GM19395 (cell line): ENCODE data around the gene NRXN3.
A peak's percentile ranks its signal among the peaks of the same experiment; 100 is the strongest.

Experiments used
- ATAC-seq: cut with Tn5 transposase; IDR thresholded peaks from one replicate; pipeline ENCODE4 v1.9.1; 2021; ENCODE audit warnings: mild to moderate bottlenecking, moderate library complexity; ENCODE audit not compliant: unreplicated experiment

The NRXN3 gene

DNA sequence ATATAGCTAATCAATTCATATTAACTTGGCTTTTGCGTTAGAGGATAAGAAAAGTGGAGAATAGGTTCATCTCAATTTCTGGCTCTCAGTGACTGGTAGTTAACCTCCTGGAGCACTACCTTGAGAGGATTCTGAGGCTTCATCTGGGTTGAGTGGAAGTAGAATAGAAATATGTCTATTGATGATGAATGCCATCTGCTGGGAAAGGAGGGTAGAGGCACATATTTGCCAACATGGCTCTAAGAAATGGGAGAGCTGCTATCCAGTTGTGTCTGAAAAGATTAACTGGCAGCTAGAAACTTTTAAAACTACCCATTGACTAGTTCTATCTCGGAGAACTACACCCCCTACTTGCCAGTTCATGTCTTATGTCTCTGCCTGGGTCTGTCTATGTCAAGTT is 530.1 kb downstream of the NRXN3 start:
- no peak for ATAC-seq

DNA sequence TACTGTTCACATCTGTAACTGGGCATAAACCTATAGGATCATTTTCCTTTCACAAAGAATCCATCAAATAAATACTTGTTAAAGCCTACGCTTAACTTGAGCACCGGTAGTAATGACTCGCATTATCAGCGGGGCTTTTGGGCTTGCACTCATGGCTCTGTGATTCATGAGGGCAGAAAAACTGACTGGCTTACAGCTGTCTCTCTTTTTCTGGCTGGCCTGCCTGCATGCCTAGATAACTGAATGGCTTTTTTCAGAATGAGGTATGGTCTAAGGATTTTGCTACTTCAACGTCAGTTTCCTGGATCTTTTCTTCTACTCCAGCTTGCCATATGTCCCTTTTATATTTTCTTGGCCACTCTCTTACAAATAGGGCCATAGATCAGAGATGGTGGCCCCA is 531.1 kb downstream of the NRXN3 start:
- ATAC-seq: no peak

DNA sequence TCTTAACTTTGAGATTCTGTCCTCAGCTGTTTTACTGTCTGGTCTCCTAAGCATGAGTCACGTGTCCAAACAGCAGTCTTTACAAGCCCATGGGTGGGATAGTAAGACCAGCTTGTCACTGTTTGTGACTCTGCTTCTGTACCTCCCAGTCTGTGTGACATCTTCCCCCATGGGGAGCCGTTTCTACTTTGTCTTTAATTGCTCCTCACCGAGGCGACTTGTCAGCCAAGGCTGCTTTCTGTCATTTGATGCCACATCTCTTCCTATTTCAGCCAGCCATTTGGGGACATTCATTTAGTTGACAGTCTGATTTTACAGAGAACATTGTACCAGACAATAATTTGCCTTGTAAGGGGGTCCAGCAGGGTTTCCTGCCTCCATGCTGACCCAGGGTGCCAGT is 534.8 kb downstream of the NRXN3 start:
- ATAC-seq: no peak

DNA sequence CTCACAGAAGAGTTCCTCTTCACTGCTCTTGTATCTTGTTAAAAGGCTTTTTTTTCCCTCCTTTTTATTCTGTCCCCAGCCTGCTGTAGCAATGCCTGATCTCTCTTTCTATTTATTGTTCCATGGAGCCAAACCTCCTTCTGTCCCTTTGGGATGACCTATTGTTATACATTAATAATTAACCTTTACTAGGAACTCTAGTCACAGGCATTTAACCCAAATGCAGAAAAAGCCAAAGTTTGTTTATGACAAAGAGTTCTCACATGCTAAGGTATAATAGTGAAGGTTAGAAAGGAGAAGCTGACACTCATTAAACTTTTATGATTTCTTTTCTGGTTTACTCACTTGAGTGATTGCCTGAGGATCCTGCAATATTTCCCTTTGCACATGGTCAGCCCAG is 535.8 kb downstream of the NRXN3 start:
- no peak for ATAC-seq

DNA sequence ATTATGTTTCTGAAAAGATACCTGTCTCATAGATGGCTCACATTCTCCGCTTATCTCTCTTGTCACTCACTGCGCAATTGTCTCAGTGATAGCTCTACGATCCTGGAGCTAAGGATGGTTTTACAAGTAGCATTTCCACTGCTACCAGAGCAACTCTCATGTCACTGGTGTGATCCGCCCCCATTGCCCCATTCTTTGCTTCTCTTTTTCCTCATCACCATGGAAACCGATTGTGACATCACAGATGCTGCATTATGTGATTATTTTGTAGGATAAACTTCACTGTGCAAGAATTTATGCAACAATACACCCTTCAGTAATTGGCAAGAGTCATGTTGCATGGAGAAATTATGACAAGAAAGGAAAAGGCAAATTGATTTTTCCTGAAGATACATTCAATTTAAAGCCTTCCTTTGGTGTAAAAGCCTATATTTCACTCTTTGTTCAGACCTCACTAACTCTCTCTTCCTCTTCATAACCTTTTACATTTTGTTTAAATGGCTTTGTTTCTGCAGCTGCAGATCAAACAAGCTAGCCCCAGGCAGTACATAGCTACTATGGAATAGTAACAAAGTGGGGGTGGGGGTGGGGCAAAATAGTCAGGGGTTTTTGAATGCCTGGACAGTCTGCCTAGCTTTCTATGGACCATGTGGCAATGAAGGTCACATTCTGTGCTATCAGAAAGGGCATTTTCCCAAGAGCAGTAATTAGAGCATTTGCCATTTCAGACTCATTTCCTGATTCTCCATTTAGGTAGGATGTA is 539.8 kb downstream of the NRXN3 start:
- no peak for ATAC-seq

DNA sequence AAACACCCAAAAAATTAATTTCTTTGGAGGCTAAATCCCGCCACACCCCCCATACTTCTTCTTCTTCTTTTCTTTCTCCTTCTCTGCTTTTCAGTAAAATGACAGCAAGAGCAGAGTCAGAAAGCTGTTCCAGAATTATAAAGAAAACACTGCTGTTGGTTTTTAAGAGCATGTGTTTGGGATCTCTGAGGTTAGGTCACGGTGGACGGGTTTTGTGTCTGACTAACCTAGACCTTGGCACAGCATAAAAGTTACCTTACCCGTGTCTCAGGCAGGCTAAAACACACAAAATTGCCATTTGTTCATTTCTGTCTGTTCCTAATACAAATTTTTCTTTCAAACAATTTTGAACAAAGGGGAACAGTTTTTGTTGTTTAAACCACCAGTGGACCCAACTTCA is 540.8 kb downstream of the NRXN3 start:
- ATAC-seq: no peak

DNA sequence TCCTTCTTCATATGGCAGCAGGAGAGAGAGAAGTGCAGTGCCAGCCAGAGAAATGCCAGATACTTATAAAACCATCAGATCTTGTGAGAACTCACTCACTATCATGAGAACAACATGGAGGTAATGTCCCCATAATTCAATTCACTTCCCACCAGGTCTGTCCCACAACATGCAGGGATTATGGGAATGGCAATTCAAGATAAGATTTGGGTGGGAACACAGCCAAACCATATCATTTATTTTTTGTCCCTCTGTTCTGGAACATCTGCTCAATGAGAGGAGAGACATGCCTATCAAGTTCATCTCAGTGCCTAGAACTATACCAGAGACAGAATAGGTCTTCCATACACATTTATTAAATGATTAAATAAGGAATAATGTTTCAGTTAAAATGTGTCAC is 543.5 kb downstream of the NRXN3 start:
- no peak for ATAC-seq

DNA sequence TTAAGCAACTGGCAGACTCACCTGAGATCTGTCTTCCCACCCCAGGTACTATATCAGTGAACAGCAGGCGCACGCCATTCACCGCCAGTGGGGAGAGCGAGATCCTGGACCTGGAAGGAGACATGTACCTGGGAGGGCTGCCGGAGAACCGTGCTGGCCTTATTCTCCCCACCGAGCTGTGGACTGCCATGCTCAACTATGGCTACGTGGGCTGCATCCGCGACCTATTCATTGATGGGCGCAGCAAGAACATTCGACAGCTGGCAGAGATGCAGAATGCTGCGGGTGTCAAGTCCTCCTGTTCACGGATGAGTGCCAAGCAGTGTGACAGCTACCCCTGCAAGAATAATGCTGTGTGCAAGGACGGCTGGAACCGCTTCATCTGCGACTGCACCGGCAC is 544.5 kb downstream of the NRXN3 start:
- ATAC-seq: no peak

DNA sequence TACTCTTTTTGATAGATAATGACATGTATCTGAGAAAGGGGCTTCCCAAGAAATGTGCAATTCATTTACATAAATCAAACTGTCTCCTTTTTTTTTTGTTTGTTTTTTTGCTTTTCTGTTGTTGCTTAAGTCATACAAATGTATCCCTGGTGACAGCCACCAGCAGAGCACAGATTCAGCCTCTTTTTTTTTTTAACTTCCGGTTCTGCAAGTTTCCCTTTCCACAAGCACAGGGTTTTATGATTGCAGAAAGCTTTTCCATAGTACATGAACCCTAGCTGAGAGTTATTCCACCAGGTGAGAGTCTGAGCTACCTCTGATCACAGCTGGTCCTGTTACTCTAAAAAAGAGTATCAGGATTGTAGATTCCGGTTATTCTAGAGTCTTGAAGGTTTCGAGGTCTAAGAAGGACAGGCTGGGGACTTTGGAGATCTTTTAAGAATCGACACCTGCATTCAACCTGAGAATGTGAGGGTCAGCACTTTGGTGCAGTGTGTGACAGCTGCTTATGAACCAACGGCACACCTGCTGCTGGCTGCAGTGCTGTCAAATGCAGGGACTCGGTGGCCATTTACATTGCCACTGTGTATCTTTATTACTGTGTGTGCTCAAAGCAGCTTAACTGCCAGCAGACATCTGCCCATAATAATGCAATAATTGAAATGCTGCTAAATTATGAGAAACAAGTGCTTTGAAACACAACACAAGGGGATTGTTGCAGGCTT is 551.7 kb downstream of the NRXN3 start:
- ATAC-seq: no peak

DNA sequence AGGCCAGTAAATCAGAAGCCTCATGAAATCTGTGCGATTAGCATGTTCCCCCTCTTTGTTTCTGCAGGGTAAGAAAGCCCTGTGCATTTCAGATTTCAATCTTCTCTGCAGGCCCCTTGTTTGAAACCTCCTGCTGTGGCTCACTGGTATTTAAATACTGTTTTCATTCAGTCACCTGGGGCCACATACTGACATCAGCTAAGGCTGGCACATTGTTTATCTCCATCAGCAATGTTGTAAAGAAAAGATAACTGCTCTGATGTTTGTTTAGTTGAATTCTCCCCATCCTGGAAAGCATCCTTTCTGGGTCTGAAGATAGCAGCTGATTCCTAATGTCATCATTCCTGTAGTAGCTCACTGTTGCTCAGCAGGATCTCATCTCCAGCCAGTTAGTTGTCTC is 554.9 kb downstream of the NRXN3 start:
- ATAC-seq: no peak

DNA sequence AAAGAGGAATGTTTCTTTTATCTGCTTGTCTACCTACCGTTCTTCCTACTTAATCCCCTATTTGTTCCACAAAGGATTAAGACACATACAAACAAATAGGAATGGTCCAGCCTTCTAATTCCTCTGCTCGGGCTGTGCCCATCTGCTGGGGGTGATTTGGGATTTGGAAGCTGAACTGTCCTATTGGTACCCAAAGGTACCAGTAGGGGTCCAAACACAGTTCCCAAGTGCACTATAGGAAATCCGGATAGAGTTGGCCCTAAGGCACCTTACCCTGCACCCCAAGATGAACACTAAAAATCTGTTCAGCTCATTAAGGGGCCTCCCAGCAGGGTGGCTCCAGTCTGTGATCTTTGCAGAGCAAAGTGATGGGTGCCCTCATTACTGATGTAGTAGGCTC is 566.9 kb downstream of the NRXN3 start:
- ATAC-seq: no peak

DNA sequence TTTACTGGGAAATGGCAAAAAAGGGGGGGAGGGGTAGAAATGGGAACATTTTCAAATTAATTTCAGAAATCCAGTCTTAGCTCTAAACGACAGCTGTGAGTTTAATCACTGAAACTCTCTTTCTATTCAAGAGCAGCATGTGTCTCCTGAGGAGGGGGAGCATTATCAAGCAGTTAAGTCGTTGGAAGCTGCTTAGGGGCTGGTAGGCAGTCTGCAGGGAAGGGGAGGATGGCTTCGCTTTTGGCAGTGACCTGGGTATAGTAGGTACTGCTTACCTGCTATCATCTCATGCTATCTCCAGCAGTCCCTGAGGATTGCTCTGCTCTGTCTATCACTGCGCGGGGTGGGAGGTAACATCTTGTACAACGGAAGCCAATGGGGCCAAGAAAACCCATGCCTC is 567.4 kb downstream of the NRXN3 start:
- no peak for ATAC-seq

DNA sequence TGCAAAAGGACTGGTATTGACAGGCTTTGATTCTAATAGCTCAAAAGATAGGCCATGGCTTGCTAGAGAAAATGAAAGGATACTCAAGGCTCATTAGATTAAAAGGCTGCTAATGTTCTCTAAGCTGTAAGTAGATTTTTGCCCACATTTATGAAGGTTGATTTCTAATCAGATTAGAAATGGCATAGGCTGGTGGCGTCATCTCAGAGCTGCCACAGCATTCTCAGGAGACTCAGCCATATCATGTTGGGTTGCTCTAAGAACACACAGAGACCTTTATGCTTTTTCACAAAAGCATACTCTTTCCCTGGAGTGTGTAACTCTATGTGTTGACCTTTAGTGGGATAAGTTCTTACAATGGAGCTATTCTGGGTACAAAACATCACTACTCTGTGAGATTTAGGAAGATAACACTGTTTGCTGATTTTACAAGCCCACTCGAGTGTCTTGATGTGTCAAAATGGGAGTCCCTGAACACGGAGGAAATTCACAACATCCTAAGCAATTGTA is 576.0 kb downstream of the NRXN3 start:
- ATAC-seq: no peak

DNA sequence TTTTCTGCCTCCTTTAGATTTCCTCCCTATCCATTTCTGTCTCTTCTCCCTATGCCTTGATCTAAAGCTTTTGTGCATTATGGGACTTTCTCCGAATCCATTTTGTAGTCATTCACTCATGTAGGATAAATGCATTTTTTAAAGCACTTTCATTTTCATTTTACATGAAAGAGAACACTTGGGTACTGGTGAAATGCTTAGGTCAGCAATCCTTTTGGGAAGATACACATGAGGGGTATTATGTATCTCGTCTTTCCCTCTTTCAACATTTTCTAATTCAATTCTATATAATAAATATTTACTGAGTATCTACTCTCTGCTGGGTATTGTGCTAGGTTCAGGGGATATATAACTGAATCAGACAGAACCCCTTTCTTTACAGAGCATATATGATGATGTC is 577.6 kb downstream of the NRXN3 start:
- ATAC-seq: no peak

DNA sequence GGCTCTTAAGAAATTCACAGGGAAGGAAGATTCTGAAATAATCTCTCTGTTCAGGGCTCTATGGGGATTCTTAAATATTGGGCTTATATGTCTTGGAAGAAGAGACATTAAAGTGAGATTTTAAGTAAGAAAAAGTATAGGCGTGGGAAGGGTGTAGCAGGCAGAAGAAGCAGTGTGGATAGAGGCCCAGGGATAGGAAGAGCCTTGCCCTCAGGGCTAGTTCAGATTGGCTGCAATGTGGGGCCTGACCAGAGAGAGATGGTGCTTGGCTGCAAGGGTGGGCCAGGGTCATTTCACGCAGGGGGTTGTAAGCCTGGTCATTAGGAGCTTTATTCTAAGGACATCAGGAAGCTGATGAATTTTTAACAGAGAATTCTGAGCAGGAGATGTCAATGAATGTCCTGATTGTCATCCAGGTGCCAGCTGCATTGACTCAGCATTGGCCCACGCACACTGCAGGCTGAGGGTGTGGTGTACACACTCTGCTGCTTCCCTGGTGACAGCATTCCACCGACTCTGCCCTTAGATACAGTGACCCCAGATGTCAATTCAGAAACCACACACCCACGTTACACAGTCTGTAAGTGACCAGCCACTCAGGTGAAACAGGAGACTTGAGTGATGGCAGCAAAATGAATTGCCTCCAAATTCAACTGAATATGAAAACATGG is 582.5 kb downstream of the NRXN3 start:
- no peak for ATAC-seq

DNA sequence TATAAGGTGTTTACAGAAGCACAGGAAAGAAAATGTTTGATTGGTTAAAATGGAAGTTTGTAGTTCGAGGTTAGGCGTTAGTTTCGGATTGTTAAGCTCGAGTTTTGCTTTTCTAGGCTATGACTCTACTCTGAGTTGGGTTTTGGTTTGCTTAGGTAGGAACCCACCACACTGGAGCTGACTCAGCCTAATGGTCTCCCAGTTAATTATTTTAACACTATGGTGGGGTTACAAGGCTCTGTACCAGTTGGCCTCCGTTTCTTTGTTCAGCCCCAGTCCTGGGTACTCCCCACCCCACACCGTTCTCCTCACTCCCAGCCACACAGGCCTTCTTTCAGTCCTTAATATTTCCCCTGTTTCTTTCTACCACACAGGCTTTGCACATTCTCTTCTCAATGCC is 583.9 kb downstream of the NRXN3 start:
- ATAC-seq: no peak

DNA sequence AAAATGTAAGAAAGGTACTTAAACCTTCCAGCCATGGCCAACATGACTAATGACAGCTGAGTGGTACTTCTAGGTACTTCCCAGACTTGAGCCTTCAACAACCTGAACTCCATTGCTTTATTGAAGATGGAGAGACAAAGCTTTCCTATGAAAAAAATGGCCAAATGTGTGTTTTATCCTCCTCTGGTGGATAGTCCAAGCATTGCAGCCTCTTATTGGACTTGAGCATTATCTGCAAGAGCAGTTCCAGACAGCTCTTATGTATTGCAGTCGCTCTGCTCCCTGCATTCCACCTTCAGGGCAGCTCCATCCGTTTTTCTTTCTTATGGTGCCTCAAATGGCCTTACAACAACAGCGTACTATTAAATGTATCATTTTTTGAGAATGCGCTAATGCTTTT is 588.2 kb downstream of the NRXN3 start:
- peak; percentile 82 for ATAC-seq

DNA sequence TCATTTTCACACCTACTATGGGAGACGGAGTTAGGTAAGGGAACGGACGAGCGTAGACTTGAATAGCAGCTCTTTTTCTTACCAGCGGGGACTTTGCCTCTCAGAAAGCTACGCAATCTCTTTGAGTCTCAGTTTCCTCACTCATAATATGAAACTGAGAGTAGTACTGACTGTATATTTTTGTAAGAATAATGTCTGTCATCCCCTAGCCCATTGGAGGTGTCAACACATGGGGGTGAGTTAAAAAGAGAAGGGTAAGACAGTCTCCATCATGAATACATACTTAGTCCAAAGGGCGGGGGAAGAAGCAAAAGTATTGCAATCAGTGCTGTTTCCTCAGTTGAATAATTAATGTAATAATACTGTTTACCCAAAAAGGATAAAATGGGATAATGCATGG is 592.2 kb downstream of the NRXN3 start:
- no peak for ATAC-seq

DNA sequence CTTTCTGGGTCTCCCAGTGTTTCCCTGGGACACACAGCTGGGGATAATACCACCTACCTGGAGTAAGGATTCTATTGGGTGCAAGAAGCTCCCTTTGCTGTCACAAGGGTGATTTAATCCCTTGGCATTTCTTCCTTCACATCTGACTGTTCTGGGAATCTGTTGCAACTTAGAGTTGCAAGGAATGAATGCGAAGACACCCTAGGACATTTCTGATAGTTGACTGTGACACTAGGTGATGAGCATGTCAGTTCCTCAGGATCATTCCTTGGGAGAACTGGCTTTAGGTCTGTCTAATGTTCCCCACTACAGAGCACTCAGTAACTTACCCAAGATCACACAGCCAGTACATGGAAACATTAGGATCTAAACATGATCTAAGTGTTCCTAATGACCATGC is 593.6 kb downstream of the NRXN3 start:
- ATAC-seq: no peak

DNA sequence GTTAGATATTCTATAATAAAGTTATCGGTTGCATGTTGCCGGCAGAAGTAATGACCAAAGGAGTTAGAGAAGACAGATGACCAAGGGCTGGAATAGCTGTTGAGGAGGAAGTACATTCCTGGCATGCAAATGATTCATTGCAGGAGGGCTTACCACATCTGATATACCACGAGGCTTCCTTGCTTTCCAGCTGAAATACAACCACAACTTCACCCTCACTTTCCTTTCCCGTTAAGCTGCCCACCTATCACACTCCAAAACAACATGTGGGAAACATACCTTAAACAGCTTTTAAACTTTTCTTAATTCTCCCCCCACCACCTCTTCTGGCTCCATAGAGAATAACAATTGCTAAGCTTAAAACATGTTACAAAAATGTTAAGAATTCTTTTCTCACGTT is 594.1 kb downstream of the NRXN3 start:
- no peak for ATAC-seq

DNA sequence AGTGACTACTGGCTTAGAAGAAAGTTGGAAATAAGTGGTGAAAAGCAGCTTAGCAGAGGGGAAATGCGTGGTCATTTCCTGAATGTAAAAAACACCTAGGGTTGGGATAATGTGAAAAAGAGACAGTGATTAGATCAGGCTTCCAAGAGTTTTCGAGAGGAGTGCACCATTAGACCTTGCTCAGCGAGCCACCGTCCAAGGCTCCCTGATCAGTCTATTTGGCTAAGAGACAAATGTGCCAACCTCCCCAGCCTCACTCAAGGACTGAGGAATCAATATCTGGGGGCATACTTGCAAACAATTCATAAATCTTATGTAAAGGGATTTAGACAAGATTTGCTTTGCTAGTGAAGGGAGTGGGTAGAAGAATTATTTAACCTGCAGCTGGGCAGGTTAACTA is 594.5 kb downstream of the NRXN3 start:
- ATAC-seq: no peak

DNA sequence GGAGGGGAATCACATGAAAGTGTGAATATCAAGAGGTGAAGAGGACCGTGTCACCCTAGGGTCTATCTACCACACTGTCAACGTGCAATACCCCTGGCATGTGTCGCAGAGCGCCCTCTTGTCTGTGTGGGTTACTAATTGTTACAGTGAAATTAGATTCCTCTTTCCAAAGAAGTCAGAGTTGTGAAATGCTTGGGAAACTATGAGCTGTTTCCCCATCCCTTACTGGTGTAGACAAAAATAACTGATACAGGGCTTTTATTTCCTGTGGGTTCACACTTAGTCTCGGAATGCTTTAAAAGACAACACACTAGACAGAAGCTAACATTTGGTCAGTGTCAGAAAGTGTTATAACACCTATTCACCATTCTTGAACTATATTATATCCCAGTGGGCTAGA is 597.3 kb downstream of the NRXN3 start:
- ATAC-seq: no peak
